ENCODE results near the gene EDA. TPM values are rescaled to one million over a fixed set of nuclear protein-coding genes. Genes with fewer than 3 reads are reported as not detected.

EDA gene
- total RNA-seq, 1 donor from 2014 or later = 6.8 TPM

DNA sequence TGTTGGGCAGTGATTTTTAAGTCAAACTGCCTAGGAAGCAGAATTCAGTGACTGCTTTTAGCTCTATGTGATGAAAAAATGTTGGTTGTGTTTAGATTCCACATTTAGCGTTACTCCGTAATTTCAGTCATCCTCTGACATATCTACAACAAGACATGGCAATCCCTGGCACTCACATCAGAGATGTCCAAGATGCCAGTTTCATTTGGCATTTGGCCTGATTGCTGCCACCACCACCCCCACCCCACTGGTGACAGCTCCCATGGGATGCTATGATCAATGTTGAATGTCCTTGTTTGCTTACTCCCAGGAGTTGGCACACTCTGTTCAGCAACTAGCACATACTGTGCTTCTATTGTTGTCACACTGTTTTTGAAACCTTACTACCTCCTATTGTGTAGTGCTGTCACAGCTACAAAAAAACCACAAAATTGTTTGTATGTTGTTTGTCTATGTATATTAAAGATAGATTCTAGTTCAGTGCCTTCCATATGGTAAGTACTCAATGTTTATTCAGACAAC lies 332.4 kb downstream of the EDA start:
- H3K9ac ChIP-seq = no peak overlapping the region
- H3K36me3 ChIP-seq = no peaks in the 10 kb centered on the region
- H3K4me3 Mint-ChIP-seq = no peak overlapping the region
- no peaks in the 10 kb centered on the region for H4K20me1 ChIP-seq (ENCODE audit: low read depth)
- H3K27me3 Mint-ChIP-seq (ENCODE audit: insufficient read depth, low read depth) = no peaks in the 10 kb centered on the region
- H3K4me1 Mint-ChIP-seq = no peaks in the 10 kb centered on the region
- no peak overlapping the region for H3K4me2 ChIP-seq
- H3K36me3 Mint-ChIP-seq = no peaks in the 10 kb centered on the region
- no peak for DNase-seq (ENCODE audit: low spot score)
- H3K27ac Mint-ChIP-seq = no peak overlapping the region
- no peaks in the 10 kb centered on the region for H3K27me3 ChIP-seq
- no peaks in the 10 kb centered on the region for H3K4me1 ChIP-seq
- no peak overlapping the region for H3K4me3 ChIP-seq
- H3K79me2 ChIP-seq (ENCODE audit: low read depth) = no peaks in the 10 kb centered on the region
- H2AFZ ChIP-seq (replicated peaks) = no peak overlapping the region
- TF ChIP-seq EZH2 (IDR thresholded peaks at IDR 0.05) (no peak), CTCF (IDR thresholded peaks at IDR 0.05) (no peak), EZH2phosphoT487 (IDR thresholded peaks at IDR 0.05) (no peak)
- H3K27ac ChIP-seq = no peak overlapping the region
- no peaks in the 10 kb centered on the region for H3K9me3 ChIP-seq (ENCODE audit: low read depth)
- no peaks in the 10 kb centered on the region for H3K9me3 Mint-ChIP-seq
- H3F3A ChIP-seq (ENCODE audit: low read depth) = no peaks in the 10 kb centered on the region

- Mint-ChIP-seq H3K4me1 (no peaks in the 10 kb centered on the region), H3K4me3 (no peak overlapping the region), H3K36me3 (no peaks in the 10 kb centered on the region), H3K27me3 (ENCODE audit: insufficient read depth, low read depth) (no peaks in the 10 kb centered on the region), H3K27ac (no peak overlapping the region), H3K9me3 (no peaks in the 10 kb centered on the region)
- Histone ChIP-seq H3K4me3 (no peak overlapping the region), H3K9ac (no peak overlapping the region), H3K79me2 (ENCODE audit: low read depth) (no peaks in the 10 kb centered on the region), H3K36me3 (no peaks in the 10 kb centered on the region), H4K20me1 (ENCODE audit: low read depth) (no peaks in the 10 kb centered on the region), H3F3A (ENCODE audit: low read depth) (no peaks in the 10 kb centered on the region), H3K4me2 (no peak overlapping the region), H3K27ac (no peak overlapping the region), H3K4me1 (no peaks in the 10 kb centered on the region), H3K9me3 (ENCODE audit: low read depth) (no peaks in the 10 kb centered on the region), H3K27me3 (no peaks in the 10 kb centered on the region), H2AFZ (replicated peaks) (no peak overlapping the region)
- DNase-seq (ENCODE audit: low spot score) = no peak
- no peak for TF ChIP-seq EZH2 (IDR thresholded peaks at IDR 0.05)
- TF ChIP-seq CTCF (IDR thresholded peaks at IDR 0.05) = no peak
- TF ChIP-seq EZH2phosphoT487 (IDR thresholded peaks at IDR 0.05) = no peak
Measured at GRCh38 chrX:69951753-69952152, 335.8 kb downstream of the EDA start.

DNA sequence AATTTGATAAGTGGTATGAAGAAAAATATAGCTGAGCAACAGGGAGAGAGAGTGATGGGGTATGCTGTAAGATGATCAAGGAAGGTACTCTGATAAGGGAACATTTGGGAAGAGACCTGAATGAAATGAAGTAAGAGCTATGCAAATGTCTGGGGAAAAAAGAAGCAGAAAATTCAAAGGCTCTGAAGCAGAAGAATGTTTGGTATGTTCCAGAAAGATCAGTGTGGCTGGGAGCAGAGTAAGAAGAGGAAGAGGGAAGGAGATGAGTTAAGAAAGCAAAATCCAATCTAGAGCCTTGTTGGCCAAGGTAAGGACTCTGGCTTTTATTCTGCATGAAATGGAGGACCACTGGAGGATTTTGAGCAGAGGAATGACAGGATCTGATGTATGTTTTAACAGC lies 343.8 kb downstream of the EDA start:
- Histone ChIP-seq H3K4me2 (no peak overlapping the region), H3K4me3 (no peak overlapping the region), H3K79me2 (ENCODE audit: low read depth) (no peaks in the 10 kb centered on the region), H3K9ac (no peak overlapping the region), H3K4me1 (no peaks in the 10 kb centered on the region), H3K36me3 (no peaks in the 10 kb centered on the region), H3F3A (ENCODE audit: low read depth) (no peaks in the 10 kb centered on the region), H3K9me3 (ENCODE audit: low read depth) (no peaks in the 10 kb centered on the region), H2AFZ (replicated peaks) (no peak overlapping the region), H3K27ac (no peak overlapping the region), H3K27me3 (no peaks in the 10 kb centered on the region), H4K20me1 (ENCODE audit: low read depth) (no peaks in the 10 kb centered on the region)
- Mint-ChIP-seq H3K36me3 (no peaks in the 10 kb centered on the region), H3K4me1 (no peaks in the 10 kb centered on the region), H3K4me3 (no peak overlapping the region), H3K9me3 (no peaks in the 10 kb centered on the region), H3K27me3 (ENCODE audit: insufficient read depth, low read depth) (no peaks in the 10 kb centered on the region), H3K27ac (no peak overlapping the region)
- TF ChIP-seq CTCF (IDR thresholded peaks at IDR 0.05) (no peak), EZH2 (IDR thresholded peaks at IDR 0.05) (no peak), EZH2phosphoT487 (IDR thresholded peaks at IDR 0.05) (no peak)
- no peak for DNase-seq (ENCODE audit: low spot score)
